ENCODE data around the gene CPEB3. TPM values are rescaled to one million over a fixed set of nuclear protein-coding genes. Genes with fewer than 3 reads are reported as not detected.

Gene CPEB3
- total RNA-seq, 4 donors from 2014 or later = 12.3 to 18.4 (median 12.7) TPM

- Histone ChIP-seq H3K9me3 (no peaks in the 10 kb centered on the region), H3K4me1 (no peaks in the 10 kb centered on the region), H3K27ac (no peak overlapping the region), H3K36me3 (no peaks in the 10 kb centered on the region), H3K27me3 (no peaks in the 10 kb centered on the region), H3K4me3 (replicated peaks in 1 of 3) (no peak overlapping the region)
- 78 to 93% methylated on average over 2 of the region's 2 CpGs for WGBS, 2 donors
- DNase-seq = no peak
- intact Hi-C loops (cut with DNase I) = no loop called here
- no peak for TF ChIP-seq POLR2A (IDR thresholded peaks at IDR 0.05)
- no peak for TF ChIP-seq CTCF (IDR thresholded peaks at IDR 0.05)
Observed at GRCh38 chr10:92316610-92317009, 25.7 kb upstream of the CPEB3 start.

- no peaks in the 10 kb centered on the region for H3K4me1 ChIP-seq
- H3K4me3 ChIP-seq (replicated peaks in 1 of 3) = no peak overlapping the region
- no peak for DNase-seq
- H3K27me3 ChIP-seq = no peaks in the 10 kb centered on the region
- intact Hi-C loops (cut with DNase I) = no loop called here
- no peak overlapping the region for H3K27ac ChIP-seq
- H3K36me3 ChIP-seq = no peaks in the 10 kb centered on the region
- no peak for TF ChIP-seq POLR2A (IDR thresholded peaks at IDR 0.05)
- no peak for TF ChIP-seq CTCF (IDR thresholded peaks at IDR 0.05)
- WGBS, 2 donors = 97% methylated on average over 3 of the region's 3 CpGs
- no peaks in the 10 kb centered on the region for H3K9me3 ChIP-seq
Observed at GRCh38 chr10:92313750-92314149, 22.9 kb upstream of the CPEB3 start.

GRCh38 chr10:92309272-92309671, 18.4 kb upstream of the CPEB3 start:
- intact Hi-C loops (cut with DNase I) = no loop called here
- Histone ChIP-seq H3K4me3 (replicated peaks in 1 of 3) (no peak overlapping the region), H3K27ac (no peak overlapping the region), H3K9me3 (no peaks in the 10 kb centered on the region), H3K4me1 (peaks cover 6% of the 10 kb centered on the region in 2 donors), H3K36me3 (no peaks in the 10 kb centered on the region), H3K27me3 (no peaks in the 10 kb centered on the region)
- WGBS, 2 donors = 88 to 91% methylated on average over 1 of the region's 1 CpG
- TF ChIP-seq CTCF (IDR thresholded peaks at IDR 0.05) (no peak), POLR2A (IDR thresholded peaks at IDR 0.05) (no peak)
- DNase-seq = no peak

DNA sequence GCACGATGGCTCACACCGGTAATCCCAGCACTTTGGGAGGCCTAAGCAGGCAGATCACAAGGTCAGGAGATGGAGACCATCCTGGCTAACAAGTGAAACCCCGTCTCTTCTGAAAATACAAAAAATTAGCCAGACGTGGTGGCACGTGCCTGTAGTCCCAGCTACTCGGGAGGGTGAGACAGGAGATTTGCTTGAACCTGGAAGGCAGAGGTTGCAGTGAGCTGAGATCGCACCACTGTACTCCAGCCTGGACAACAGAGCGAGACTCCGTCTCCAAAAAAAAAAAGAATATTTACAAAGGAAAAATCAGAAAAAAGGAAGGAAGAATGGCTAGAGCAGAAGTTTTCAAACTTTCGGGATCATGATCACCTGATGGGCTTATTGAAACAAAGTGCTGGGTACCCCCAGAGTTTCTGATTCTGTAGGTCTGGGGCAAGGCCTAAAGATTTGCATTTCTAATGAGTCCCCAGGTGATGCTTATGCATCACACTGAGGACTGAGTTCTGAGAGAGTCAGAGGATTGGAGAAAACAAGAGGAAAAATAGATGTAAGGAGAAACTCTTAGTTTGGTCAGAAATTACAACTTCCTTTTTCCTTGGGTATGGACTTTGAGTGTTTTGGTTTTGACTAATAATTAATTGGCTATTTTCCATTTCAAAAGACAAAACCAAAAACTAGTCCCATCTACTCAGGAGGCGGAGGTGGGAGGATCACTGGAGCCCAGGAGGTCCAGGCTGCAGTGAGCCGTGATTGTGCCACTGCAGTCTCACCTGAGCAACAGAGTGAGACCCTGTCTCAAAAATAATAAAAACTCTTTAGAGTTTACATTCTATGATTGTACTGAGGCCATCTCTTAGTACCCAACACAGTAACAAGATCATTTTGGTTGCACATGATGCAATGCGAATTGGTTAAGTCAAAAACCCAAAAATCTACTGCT, 14.5 kb upstream of the CPEB3 start:
- Histone ChIP-seq H3K4me1 (peaks cover 6% of the 10 kb centered on the region in 2 donors), H3K27me3 (no peaks in the 10 kb centered on the region), H3K4me3 (replicated peaks in 1 of 3) (no peak overlapping the region), H3K9me3 (no peaks in the 10 kb centered on the region), H3K36me3 (no peaks in the 10 kb centered on the region), H3K27ac (no peak overlapping the region)
- 88 to 90% methylated on average over 13 of the region's 13 CpGs for WGBS, 2 donors
- no peak for TF ChIP-seq POLR2A (IDR thresholded peaks at IDR 0.05)
- no peak for TF ChIP-seq CTCF (IDR thresholded peaks at IDR 0.05)
- intact Hi-C loops (cut with DNase I) = no loop called here
- no peak for DNase-seq

DNA sequence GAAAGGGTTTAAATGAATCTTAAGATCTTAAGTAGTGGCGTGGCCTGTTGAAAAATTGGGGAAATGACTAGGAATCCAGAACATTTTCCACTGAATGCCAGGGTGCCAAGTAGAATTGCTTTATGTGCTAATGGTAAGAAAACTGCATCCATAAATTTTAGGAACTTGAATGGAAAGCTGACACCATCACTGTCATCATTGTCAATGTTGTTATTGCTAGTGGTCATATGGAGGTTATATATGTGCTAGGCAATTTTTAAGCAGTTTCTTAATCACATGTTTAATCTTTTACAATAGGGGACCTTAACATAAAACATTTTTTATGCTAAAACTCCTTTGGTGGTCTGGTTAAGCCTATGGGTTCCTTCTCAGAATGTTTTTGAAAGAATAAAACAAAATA, 13.2 kb upstream of the CPEB3 start:
- TF ChIP-seq CTCF (IDR thresholded peaks at IDR 0.05) (no peak), POLR2A (IDR thresholded peaks at IDR 0.05) (no peak)

More for the DNA sequence above, 13.2 kb upstream of the CPEB3 start:
- 94 to 98% methylated on average over 1 of the region's 1 CpG for WGBS, 2 donors
- H3K4me1 ChIP-seq = peaks cover 6% of the 10 kb centered on the region in 2 donors
- no peak overlapping the region for H3K27ac ChIP-seq
- intact Hi-C loops (cut with DNase I) = no loop called here
- no peak for DNase-seq
- no peaks in the 10 kb centered on the region for H3K9me3 ChIP-seq
- no peaks in the 10 kb centered on the region for H3K27me3 ChIP-seq
- H3K36me3 ChIP-seq = no peaks in the 10 kb centered on the region
- H3K4me3 ChIP-seq (replicated peaks in 1 of 3) = no peak overlapping the region

All from thyroid gland (tissue), 4 donors.